T47D (cell line): ENCODE data around the gene DSTN.

ENCODE experiments used
- DNase-seq, 2 experiments: peaks; one replicate each; pipeline versions ENCODE4 v3.0.0 to v3.0.0-alpha.2; 2011 to 2012; ENCODE audit warnings: low read depth in 1 of 2, low spot score in 1 of 2
- JUND ChIP-seq: IDR thresholded peaks from 2 replicates; pipeline ENCODE4 v1.6.1; 2012; ENCODE audit warnings: low read depth
- in situ Hi-C: cut with HindIII; loops from 2 replicates; pipeline ENCODE4 v1.10.0; 2016; ENCODE audit warnings: low sequenced_read_pairs, low pct_unique_long_range_greater_than_20kb

The DSTN gene

DNA sequence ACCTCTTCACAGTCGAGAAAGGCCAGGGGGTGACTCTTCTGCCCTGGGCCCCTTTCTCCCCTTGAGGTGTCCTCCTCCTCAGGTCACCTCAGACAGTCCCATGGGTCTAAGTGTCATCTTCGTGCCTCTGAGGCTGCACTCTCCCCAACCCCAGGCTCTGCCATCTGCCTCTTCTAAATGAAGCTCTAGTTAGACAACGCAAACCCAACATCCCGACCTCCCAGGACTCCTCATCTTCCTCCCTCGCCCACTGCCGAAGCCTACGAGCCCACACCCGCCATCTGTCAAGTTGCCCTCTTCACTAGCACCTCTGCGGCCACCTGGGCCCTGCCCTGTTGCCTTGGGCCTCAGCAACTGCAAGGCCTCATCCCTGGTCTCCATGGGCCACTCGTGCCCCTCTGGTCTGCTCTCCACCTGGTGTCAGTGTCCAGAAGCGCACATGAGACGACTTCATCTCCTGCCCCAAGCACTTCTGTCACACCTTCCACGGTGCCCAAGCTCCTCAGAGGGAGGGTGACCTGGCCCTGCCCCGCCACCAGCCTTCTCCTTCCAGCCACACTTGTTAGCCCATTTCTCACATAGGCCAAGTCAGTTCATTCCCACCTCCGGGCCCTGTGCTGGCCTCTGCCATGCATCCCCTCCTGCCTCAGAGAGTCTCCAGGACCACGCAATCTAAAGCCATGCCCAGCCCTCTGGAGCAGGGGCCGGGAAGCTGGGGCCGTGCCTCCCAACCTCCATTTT is 58.4 kb downstream of the DSTN start:
- in situ Hi-C loops: no loop called here
- DNase-seq: no peak
- no peak for TF ChIP-seq JUND

DNA sequence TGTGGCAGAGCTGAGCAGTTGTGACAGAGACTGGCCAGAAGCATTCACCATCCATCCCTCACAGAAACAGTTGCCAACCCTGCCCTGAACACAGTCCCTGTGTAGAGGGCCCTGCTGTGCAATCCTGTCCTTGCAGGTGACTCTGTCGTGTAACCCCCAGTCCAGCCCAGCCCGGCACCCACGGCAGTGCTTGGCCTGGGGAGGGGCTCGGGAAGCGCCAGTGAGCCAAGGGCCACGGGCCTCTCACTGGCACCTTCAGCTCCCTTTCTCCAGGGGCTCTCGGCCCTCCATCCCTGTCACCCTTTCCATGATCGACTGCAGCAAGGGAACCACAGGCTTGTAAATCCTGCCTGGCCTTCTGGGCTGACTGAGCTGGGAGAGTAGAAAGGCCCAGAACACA is 59.1 kb downstream of the DSTN start:
- no peak for DNase-seq
- in situ Hi-C loops: no loop called here
- no peak for TF ChIP-seq JUND

DNA sequence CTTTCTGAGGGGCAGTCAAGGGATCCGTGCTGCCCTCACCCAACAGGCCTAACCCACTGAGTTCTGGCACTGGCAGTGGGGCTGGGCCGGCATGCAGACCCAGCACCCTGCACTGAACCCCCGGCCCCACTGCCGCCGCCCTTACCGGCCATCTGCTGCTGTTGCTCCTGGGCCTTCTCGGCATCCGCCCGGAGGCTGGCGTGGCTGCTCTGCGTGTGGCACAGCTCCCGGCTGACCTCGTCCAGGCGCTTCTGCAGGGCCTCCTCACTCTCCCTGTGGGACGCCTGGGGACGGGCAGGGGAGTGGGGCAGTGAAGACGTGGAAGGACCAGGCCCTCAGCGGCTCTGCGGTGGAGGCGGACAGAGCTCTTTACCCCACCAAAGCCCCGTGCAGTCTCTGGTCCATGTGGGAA is 59.8 kb downstream of the DSTN start:
- no peak for DNase-seq
- no peak for TF ChIP-seq JUND
- in situ Hi-C loops: no loop called here

DNA sequence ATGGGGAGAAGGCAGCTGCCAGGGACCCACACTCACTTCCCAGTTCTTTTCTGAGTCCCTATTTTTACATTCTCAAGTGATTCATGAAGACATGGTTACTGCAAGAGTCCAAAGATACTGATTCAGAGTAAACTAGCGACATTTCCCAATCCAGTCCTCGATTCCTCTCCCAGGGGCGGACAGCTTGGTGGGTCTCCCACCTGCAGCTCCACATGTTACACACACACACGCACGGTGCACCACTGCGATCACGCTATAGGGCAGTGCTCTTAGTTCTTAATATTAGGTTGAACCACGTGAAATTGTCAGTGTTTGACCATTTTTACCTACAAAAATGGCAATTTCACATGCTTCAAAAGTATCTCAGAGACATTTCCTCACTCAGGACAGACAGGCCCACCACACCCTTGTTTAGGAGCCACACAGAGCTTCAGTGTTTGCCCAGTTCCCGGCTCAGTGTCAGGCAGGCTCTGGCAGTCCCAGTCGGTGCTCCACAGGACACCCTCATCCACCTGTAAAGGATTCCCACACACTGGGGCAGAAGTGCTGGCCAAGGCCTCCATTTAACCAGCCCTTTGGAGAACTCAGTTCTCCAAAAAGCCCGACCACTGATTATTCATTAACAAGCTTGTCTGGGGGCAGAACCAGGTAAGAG is 60.4 kb downstream of the DSTN start:
- in situ Hi-C loops: no loop called here
- no peak for DNase-seq
- TF ChIP-seq JUND: no peak

DNA sequence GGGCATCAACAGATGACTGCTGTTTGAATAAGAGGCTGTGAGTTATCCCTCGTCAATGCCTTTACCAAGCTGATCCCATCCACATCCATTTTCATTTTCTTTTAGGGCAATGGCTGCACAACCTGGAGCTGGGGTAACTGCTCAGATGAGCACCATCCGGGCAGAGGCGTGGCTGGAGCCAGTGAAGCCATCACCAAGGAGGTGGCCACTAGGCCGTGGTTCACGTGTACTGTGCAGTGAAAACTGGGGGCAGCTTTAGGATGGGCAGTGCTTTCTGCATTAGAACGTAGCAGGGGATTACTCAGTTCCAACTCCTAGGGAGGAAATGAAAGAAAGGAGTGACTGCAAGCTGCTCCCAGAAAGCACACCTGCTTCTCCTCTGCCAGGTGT is 60.9 kb downstream of the DSTN start:
- no peak for TF ChIP-seq JUND
- in situ Hi-C loops: no loop called here
- DNase-seq: no peak

DNA sequence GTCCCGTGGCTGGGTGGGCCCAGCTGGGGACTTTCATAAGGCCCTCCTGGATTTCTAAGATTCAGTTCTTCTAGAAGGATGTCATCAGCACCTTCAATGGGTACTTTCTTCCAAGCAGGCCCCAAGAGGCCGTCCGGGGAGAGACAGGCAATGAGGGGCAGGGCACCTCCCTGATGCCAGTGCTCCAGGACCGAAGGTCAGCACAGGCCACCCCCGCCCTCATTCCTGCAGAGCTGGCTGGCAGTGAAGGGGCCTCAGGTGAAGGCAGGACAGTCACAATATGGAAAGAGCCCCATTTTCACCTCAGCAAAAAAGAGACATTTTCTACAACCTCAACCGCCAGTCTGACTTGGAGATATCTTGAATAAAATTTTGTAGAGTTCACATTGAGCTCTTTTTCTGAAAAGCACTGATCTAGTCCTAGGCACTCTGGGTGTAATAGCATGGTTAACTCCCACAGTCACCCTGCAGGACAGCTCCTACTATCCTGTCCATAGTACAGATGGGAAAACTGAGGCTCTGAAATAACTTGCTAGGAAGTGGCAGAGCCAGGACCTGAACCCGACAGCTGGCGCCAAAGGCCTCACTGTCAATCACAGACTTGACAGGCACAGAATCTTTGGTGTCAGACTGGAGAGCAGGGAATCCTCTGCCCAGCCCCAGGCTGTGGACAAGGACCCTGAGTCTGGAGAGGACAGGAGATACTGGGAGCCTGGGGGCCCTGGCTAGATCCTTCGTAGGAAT is 61.9 kb downstream of the DSTN start:
- TF ChIP-seq JUND: no peak
- no peak for DNase-seq
- in situ Hi-C loops: no loop called here

DNA sequence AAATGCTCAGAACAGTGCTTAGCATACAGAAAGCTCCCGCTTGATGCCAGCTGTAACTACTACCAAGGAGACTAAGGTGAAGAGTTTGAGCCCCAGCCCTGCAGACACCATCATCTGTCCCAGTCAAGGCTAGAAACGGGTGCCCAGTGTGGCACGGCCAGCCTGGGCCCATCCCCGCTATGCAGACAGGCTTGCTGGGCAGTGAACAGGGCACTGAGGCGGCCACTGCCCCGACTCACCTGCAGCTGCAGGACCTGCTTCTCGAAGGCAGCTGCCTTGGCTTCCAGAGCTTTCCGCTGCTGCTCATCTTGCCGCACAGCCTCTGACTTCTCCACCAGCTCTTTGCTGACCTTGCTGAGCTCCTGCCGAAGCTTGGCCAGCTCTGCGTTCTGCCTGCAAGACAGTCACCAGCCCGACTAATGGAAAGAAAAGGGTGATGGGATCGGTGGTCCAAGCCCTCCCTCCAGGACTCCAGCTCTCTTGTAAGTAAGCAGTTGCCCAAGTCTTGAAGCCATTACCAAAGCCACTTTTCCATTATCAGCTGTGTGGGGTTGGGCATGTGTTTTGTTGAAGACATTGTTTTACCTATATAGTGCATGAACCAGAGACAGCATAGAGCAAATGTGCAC is 63.5 kb downstream of the DSTN start:
- no peak for DNase-seq
- in situ Hi-C loops: no loop called here
- no peak for TF ChIP-seq JUND

DNA sequence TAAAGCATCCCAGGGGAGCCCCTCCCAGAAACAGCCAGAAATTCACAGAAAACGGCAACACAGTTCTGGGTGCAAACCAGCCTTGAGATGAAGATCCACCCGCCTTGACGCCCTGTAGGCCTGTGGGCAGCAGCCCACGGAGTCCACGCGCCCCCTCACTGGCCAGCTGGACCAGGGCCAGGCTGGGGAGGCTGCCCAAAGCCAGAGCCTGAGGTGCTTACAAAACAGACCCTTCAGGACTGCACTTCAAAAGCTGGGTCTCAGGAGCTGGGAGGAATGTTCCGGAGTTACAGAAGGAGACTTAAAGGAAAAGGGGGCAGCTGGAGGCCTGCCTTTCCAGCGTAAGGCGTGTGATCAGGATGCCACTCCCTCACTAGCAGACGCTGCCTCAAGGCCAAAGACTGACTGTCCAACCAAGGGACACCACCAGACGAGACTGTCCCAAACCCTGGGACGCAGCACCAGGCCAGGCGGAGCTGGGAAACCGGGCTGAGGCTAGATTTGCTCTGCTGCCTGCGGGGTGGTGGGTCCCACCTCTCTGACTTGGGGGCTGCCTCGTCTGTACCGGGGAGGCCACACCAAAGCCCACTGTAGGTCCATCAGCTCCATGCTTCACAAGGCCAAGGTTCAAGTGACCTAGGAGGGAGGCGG is 64.1 kb downstream of the DSTN start:
- in situ Hi-C loops: no loop called here
- DNase-seq: no peak
- TF ChIP-seq JUND: no peak

DNA sequence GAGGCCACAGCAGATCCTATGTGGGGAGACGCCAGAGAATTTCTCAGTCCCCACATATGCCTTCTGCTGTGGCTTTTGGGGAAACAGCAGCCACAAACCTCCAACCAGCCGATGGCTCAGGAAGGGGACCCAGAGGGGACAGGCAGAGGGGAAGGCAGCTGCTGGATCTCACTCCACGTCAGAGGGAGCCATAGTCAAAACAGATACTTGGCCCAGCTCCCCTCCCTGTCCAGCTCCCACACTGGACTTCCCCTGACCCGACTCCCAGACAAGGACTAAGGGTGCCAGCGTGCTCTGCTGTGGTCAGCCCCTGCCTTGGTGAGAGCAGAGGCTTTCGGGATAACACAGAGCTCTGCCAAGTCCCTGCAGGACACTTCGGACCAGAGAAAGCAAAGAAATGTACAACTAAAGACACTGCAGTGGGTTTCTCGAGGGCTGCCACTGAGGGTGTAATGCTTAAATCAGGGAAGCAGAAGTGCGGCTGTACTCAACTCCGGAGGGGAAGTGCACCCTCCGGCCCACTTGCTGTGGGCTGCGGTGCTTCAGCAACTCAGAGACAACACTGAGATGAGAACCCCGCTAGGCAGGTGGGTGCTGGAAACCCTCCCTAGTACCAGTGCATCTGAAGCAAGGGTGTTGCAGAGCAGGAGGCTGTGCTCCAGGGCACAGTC is 64.9 kb downstream of the DSTN start:
- in situ Hi-C loops: no loop called here
- TF ChIP-seq JUND: no peak

DNA sequence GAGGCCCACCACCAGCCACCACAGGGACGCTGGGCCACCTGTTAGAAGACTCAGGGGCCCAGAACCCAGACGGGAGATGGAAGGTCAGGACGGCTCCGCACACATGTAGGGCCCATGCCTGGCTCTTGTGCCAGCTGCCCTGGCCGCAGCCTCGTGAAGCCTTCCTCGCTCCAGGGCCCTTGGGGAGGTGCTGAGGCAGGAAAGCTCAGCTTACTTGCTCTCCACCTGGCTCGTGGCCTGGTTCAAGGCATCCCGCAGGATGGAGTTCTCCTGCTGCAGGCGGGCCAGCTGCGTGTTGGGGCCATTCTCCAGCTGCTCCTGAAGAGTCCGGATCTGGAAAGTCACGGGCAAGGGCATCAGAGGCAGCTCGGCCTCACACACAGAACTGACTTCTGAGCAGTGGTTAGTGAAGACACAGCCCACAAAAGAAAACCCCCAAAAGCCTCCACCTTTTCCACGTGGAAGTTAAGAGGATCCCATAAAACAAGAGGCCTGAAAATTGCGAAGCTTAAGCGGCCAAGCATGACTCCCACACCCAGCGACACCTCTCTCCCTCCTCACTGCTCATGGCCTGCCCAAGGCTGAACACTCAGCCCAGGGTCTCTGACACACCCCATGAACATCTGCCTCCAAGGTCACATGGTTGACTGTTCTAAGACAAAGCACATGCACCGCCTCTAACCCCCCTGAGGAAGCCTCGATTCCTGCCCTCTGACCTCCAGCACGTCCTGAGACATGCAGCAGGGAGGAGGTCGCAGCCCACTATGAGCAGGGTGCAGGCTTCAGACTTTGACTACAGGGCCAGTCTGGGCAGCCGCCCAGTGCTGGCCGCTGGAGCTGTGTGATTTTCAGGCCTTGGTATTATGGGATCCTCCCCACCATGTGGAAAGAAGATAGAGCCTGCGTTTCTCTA is 65.7 kb downstream of the DSTN start:
- no peak for DNase-seq
- TF ChIP-seq JUND: no peak
- in situ Hi-C loops: no loop called here

More for the DNA sequence above, 64.9 kb downstream of the DSTN start:
- no peak for DNase-seq
